Umbilical cord (tissue), 1 donor: Measurements from ENCODE around the gene NDUFS1. TPM values are rescaled to one million over a fixed set of nuclear protein-coding genes. Genes with fewer than 3 reads are reported as not detected.

Experiments
- total RNA-seq: library from RNA; depleted of rRNA; stranded (reverse); fragments of >200 nt; gene quantifications from one replicate; pipeline ENCODE4 v1.2.3, GENCODE V29; 2014; ENCODE audit warnings: low replicate concordance; ENCODE audit not compliant: insufficient read depth

The NDUFS1 gene
- total RNA-seq, 1 donor from 2014 or later, result 81.1 TPM

Other genes starting within 250 kb of the NDUFS1 start
- gene INO80D, start 73.3 kb downstream of the NDUFS1 start, total RNA-seq, result 10.4 TPM
- gene EEF1B2, start 451 bp upstream of the NDUFS1 start, total RNA-seq, result 508 TPM
- 24.6 TPM for gene ZDBF2, start 115.2 kb upstream of the NDUFS1 start, total RNA-seq